ENCODE data around the gene NIFK.

DNA sequence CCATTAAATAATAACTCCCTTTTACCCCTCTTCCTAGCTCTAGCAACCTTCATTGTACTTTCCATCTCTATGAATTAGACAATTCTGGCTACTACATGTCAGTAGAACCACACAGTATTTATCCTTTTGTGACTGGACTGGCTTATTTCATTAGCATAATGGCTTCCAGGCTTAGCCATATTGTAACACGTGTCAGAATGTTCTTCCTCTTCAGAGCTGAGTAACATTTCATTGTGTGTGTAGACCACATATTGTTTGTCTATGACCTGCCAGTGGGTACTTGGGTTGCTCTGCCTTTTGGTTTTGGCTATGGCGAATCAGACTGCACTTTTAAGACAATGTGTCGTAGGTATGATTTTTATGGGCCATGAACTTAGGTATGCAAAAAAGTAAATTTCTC lies 39.7 kb upstream of the NIFK start:
- TF ChIP-seq, protein P1, sequence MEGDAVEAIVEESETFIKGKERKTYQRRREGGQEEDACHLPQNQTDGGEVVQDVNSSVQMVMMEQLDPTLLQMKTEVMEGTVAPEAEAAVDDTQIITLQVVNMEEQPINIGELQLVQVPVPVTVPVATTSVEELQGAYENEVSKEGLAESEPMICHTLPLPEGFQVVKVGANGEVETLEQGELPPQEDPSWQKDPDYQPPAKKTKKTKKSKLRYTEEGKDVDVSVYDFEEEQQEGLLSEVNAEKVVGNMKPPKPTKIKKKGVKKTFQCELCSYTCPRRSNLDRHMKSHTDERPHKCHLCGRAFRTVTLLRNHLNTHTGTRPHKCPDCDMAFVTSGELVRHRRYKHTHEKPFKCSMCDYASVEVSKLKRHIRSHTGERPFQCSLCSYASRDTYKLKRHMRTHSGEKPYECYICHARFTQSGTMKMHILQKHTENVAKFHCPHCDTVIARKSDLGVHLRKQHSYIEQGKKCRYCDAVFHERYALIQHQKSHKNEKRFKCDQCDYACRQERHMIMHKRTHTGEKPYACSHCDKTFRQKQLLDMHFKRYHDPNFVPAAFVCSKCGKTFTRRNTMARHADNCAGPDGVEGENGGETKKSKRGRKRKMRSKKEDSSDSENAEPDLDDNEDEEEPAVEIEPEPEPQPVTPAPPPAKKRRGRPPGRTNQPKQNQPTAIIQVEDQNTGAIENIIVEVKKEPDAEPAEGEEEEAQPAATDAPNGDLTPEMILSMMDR (IDR thresholded peaks at IDR 0.05; ENCODE audit: poor library complexity) = no peak
- TF ChIP-seq EZH2phosphoT487 (IDR thresholded peaks at IDR 0.05; ENCODE audit: low read depth, severe bottlenecking, unreplicated experiment) = no peak

All from hepatocyte (in vitro differentiated cells).